Ishikawa (cell line): ENCODE results near the gene TBC1D4.

ENCODE experiments used
- CEBPB ChIP-seq: IDR thresholded peaks from 2 replicates; pipeline ENCODE4 v1.6.1; 2012
- CREB1 ChIP-seq: IDR thresholded peaks from 2 replicates; pipeline ENCODE4 v1.6.1; 2012; ENCODE audit warnings: low read depth
- EGR1 ChIP-seq: IDR thresholded peaks from 2 replicates; pipeline ENCODE4 v1.6.1; 2012
- EP300 ChIP-seq: IDR thresholded peaks from 2 replicates; pipeline ENCODE4 v1.6.1; 2012; ENCODE audit warnings: borderline replicate concordance
- FOXM1 ChIP-seq: IDR thresholded peaks from 2 replicates; pipeline ENCODE4 v1.6.1; 2012; ENCODE audit warnings: low read depth, borderline replicate concordance
- NFIC ChIP-seq: IDR thresholded peaks from 2 replicates; pipeline ENCODE4 v1.6.1; 2012
- RAD21 ChIP-seq: IDR thresholded peaks from 2 replicates; pipeline ENCODE4 v1.6.1; 2012; ENCODE audit warnings: low read depth
- REST ChIP-seq: IDR thresholded peaks from 2 replicates; pipeline ENCODE4 v1.6.1; 2012; ENCODE audit warnings: low read depth, mild to moderate bottlenecking
- TAF1 ChIP-seq: IDR thresholded peaks from 2 replicates; pipeline ENCODE4 v1.6.1; 2012; ENCODE audit warnings: low read depth, mild to moderate bottlenecking
- TCF12 ChIP-seq: IDR thresholded peaks from 2 replicates; pipeline ENCODE4 v1.6.1; 2012; ENCODE audit warnings: low read depth
- TEAD4 ChIP-seq: IDR thresholded peaks from 2 replicates; pipeline ENCODE4 v1.6.1; 2012
- YY1 ChIP-seq: IDR thresholded peaks from 2 replicates; pipeline ENCODE4 v1.6.1; 2012; ENCODE audit warnings: low read depth
- ZBTB7A ChIP-seq: IDR thresholded peaks from 2 replicates; pipeline ENCODE4 v1.6.1; 2012; ENCODE audit warnings: low read depth
- TF ChIP-seq, protein P1 (sequence below): IDR thresholded peaks from 2 replicates; pipeline ENCODE4 v1.6.1; 2012
- TF ChIP-seq, protein P2 (sequence below): IDR thresholded peaks from 2 replicates; pipeline ENCODE4 v1.6.1; 2012

Gene TBC1D4

GRCh38 chr13:75491376-75491775, 9.4 kb upstream of the TBC1D4 start:
- TF ChIP-seq, protein P1, sequence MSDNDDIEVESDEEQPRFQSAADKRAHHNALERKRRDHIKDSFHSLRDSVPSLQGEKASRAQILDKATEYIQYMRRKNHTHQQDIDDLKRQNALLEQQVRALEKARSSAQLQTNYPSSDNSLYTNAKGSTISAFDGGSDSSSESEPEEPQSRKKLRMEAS, result no peak
- TF ChIP-seq CEBPB (no peak), TEAD4 (no peak), TCF12 (no peak), TAF1 (no peak), YY1 (no peak), EGR1 (no peak), EP300 (no peak)
- TF ChIP-seq, protein P2, sequence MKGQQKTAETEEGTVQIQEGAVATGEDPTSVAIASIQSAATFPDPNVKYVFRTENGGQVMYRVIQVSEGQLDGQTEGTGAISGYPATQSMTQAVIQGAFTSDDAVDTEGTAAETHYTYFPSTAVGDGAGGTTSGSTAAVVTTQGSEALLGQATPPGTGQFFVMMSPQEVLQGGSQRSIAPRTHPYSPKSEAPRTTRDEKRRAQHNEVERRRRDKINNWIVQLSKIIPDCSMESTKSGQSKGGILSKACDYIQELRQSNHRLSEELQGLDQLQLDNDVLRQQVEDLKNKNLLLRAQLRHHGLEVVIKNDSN, result no peak

- TF ChIP-seq ZBTB7A (no peak), CEBPB (no peak), NFIC (0 out of 2 replicates have a peak, but pooled peaks have one; percentile 27)
These were observed 7.7 kb upstream of the TBC1D4 start for GRCh38 chr13:75489502-75490263.

- no peak for TF ChIP-seq TEAD4
- no peak for TF ChIP-seq YY1
- no peak for TF ChIP-seq NFIC
- no peak for TF ChIP-seq TAF1
- TF ChIP-seq, protein P2, result no peak
- TF ChIP-seq ZBTB7A, result no peak
- no peak for TF ChIP-seq FOXM1
- TF ChIP-seq REST, result no peak
- no peak for TF ChIP-seq EGR1
- no peak for TF ChIP-seq CREB1
- no peak for TF ChIP-seq TCF12
- TF ChIP-seq, protein P1, result no peak
- no peak for TF ChIP-seq CEBPB
- no peak for TF ChIP-seq EP300
These were observed 4.4 kb upstream of the TBC1D4 start for GRCh38 chr13:75486146-75487062.

DNA sequence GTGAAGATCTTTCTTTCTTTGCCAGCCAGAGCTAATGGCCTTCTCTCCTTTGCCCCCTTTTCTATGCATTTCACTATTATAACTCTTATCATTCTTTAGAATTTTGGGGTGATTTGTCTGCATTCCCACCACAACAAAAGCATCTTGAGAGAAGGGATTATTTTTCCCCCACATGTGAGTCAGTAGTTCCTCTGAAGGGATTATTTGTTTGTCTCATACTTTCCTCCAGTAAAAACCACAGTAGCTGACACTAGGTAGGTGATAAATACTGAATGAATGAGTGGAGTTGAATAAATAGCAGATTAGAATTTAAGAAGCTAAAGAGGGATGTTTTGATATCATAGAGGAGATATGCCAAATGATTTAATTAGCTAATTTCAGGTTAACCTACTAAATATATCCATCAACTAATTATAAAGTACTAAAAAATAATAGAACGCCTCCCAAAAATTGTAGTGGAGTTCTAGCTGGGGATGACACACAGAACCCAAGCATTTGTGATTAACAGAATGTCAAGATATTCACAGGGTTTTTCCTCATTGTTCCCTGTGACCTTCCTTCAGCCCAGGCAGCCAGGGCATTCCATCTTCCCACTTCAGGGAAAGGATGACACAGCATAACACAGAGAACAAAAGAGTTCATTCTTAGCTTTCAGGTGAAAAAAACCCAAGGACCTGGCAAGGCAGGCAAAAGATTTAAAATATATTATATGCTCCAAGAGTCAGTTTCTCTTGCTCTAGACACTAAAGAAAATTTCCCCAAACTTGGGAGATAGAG, 3.5 kb upstream of the TBC1D4 start:
- TF ChIP-seq TCF12, result no peak
- no peak for TF ChIP-seq YY1
- TF ChIP-seq REST, result no peak
- TF ChIP-seq RAD21, result no peak
- no peak for TF ChIP-seq NFIC
- TF ChIP-seq, protein P2, result no peak
- no peak for TF ChIP-seq TEAD4
- TF ChIP-seq CREB1, result no peak
- TF ChIP-seq, protein P1, result no peak
- no peak for TF ChIP-seq EGR1
- TF ChIP-seq EP300, result no peak
- TF ChIP-seq TAF1, result no peak
- no peak for TF ChIP-seq CEBPB
- no peak for TF ChIP-seq FOXM1
- no peak for TF ChIP-seq ZBTB7A
